ENCODE data around the gene CDIP1.

DNA sequence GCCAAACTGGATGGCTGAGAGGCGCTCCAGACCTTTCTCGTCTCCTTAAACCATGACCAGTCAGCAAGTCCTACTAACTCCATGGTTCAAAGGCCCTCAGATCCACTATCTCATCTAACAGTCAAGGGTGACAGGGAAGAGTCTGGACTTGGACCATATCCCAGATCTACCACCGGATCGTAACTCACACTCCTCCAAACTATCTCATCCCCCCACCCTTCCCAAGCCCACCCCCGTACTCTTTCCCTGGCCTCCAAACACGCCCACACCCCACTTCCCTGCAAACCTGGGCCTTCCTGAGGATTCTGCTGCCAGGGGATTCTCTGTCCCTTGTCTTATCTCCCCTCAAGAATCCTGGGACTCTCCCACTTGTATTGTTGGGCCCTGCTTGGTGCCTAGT is 5.1 kb downstream of the CDIP1 start:
- TF ChIP-seq ZBTB21 (tag by site-specific recombination; IDR thresholded peaks at IDR 0.05) (no peak), CTCF (tag by site-specific recombination; IDR thresholded peaks at IDR 0.05) (no peak), ZBTB44 (tag by site-specific recombination; IDR thresholded peaks at IDR 0.05) (no peak), ZNF785 (tag by site-specific recombination; IDR thresholded peaks at IDR 0.05) (no peak), ZNF747 (tag by site-specific recombination; IDR thresholded peaks at IDR 0.05) (no peak), YY1 (tag by site-specific recombination; IDR thresholded peaks at IDR 0.05) (no peak), ZNF639 (tag by site-specific recombination; IDR thresholded peaks at IDR 0.05) (no peak), ZNF600 (tag by site-specific recombination; IDR thresholded peaks at IDR 0.05) (no peak), ZNF837 (tag by site-specific recombination; IDR thresholded peaks at IDR 0.05) (no peak)
